Body of pancreas (tissue), 4 donors: ENCODE measurements around the gene SNRNP70. TPM values are rescaled to one million over a fixed set of nuclear protein-coding genes. Genes with fewer than 3 reads are reported as not detected.
"Not testable (repeated sequence)": the region's sequence is repeated elsewhere in the genome, so short reads cannot be mapped to it uniquely, and the experiment has no call there.

ENCODE experiments used
- ATAC-seq: fragments of 150-250 bp; one replicate; pipeline ENCODE4 v1.9.1; 2016
- DNase-seq, 4 donors: peaks; one replicate each; pipeline ENCODE4 v3.0.0-alpha.2; 2019
- H3K27ac ChIP-seq, 4 donors: fragments of 200-600 bp; sonication (generic); 1 replicate in 3 of 4; 2 replicates in 1 of 4; pipeline versions ENCODE4 v1.5.1 to v1.6.1; 2016 to 2019; ENCODE audit warnings: mild to moderate bottlenecking in 1 of 4, mixed read lengths in 1 of 4, moderate library complexity in 1 of 4
- H3K27me3 ChIP-seq, 2 donors: fragments of 200-600 bp; sonication (generic); one replicate each; pipeline ENCODE4 v1.6.0; 2016; ENCODE audit warnings: mild to moderate bottlenecking in 1 of 2
- H3K36me3 ChIP-seq, 2 donors: fragments of 200-600 bp; sonication (generic); replicated peaks in 1 of 2; 2 replicates each; pipeline ENCODE4 v1.5.1; 2016; ENCODE audit warnings: low read depth in 2 of 2; ENCODE audit not compliant: insufficient read depth in 1 of 2
- H3K4me1 ChIP-seq: fragments of 200-600 bp; sonication (generic); one replicate; pipeline ENCODE4 v1.6.0; 2016
- H3K4me3 ChIP-seq, 2 donors: fragments of 200-600 bp; sonication (generic); 1 replicate in 1 of 2; 2 replicates in 1 of 2; pipeline ENCODE4 v1.5.1; 2016 to 2019
- H3K9me3 ChIP-seq, 3 donors: fragments of 200-600 bp; sonication (generic); 1 replicate in 2 of 3; 2 replicates in 1 of 3; pipeline ENCODE4 v1.5.1; 2016
- CTCF ChIP-seq, 7 experiments: fragments of 450-650 bp in 4 of 7; fragments of 200-600 bp in 3 of 7; sonication (generic) in 3 of 7; IDR thresholded peaks; one replicate each; pipeline ENCODE4 v1.5.1; 2016 to 2019; ENCODE audit warnings: antibody characterized with exemption in 7 of 7
- POLR2A ChIP-seq, 3 donors: fragments of 450-650 bp; IDR thresholded peaks; one replicate each; pipeline ENCODE4 v1.6.1; 2016; ENCODE audit warnings: antibody characterized with exemption in 3 of 3, mild to moderate bottlenecking in 2 of 3
- WGBS, 2 donors: methylation state at CpG; one replicate each; pipeline ENCODE4 v1.1.5; 2017; 5-methylcytosine and 5-hydroxymethylcytosine counted together
- intact Hi-C: fragments of 100-400 bp; cut with DNase I; formaldehyde crosslinking; loops from one replicate; pipeline ENCODE4 v1.15.1; 2023
- total RNA-seq, 2 donors: library from RNA; depleted of rRNA; stranded (reverse); fragments of >200 nt; gene quantifications; one replicate each; pipeline ENCODE4 v1.1.0, GENCODE V29; 2016

The SNRNP70 gene
- total RNA-seq, 2 donors from 2014 or later = 199 to 588 TPM

GRCh38 chr19:49042177-49042576 is 43.1 kb upstream of the SNRNP70 start:
- ATAC-seq (no peak), DNase-seq (no peak)
- intact Hi-C loops = no loop called here
- 59 to 62% methylated on average over 11 to 17 of the region's 17 CpGs for WGBS, 2 donors
- no peaks in the 10 kb centered on the region for H3K27me3 ChIP-seq
- H3K36me3 ChIP-seq = no peaks in the 10 kb centered on the region
- no peak overlapping the region for H3K27ac ChIP-seq
- TF ChIP-seq POLR2A (IDR thresholded peaks at IDR 0.05) (no peak), CTCF (IDR thresholded peaks at IDR 0.05) (no peak)
- no peak overlapping the region for H3K4me3 ChIP-seq
- no peaks in the 10 kb centered on the region for H3K9me3 ChIP-seq
- H3K4me1 ChIP-seq = no peaks in the 10 kb centered on the region

- intact Hi-C loops, H3K4me1 ChIP-seq, H3K27ac ChIP-seq, DNase-seq, H3K27me3 ChIP-seq, H3K36me3 ChIP-seq, ATAC-seq, H3K4me3 ChIP-seq, H3K9me3 ChIP-seq: not testable (repeated sequence)
- WGBS, 2 donors = 60 to 79% methylated on average over 1 to 3 of the region's 4 CpGs
These were observed 42.6 kb upstream of the SNRNP70 start for GRCh38 chr19:49042666-49043065.

GRCh38 chr19:49043548-49043947 is 41.7 kb upstream of the SNRNP70 start, which contains the start of gene CGB5:
Gene CGB5, plus strand, starts transcription at chr19:49043848. Its CDS starts 362 bp downstream, at chr19:49044210.
- intact Hi-C loops, ATAC-seq, H3K4me1 ChIP-seq, H3K27ac ChIP-seq, H3K4me3 ChIP-seq, H3K27me3 ChIP-seq, H3K36me3 ChIP-seq, H3K9me3 ChIP-seq, DNase-seq: not testable (repeated sequence)
- WGBS, 2 donors = 67% methylated on average over 8 of the region's 15 CpGs; no CpG with 5 or more reads in 1 of the 2 donors

GRCh38 chr19:49049011-49049410 is 36.2 kb upstream of the SNRNP70 start, which contains the start of gene CGB8:
Gene CGB8, minus strand, starts transcription at chr19:49049111. Its CDS starts 372 bp downstream, at chr19:49048739.
- H3K9me3 ChIP-seq, H3K36me3 ChIP-seq, H3K4me3 ChIP-seq, H3K4me1 ChIP-seq, intact Hi-C loops, DNase-seq, ATAC-seq, H3K27ac ChIP-seq, H3K27me3 ChIP-seq: not testable (repeated sequence)
- WGBS, 2 donors = 62% methylated on average over 10 of the region's 12 CpGs; no CpG with 5 or more reads in 1 of the 2 donors

GRCh38 chr19:49049834-49050233 is 35.4 kb upstream of the SNRNP70 start:
- ATAC-seq, H3K27ac ChIP-seq, H3K27me3 ChIP-seq, intact Hi-C loops, H3K36me3 ChIP-seq, H3K4me3 ChIP-seq, H3K9me3 ChIP-seq, DNase-seq, H3K4me1 ChIP-seq: not testable (repeated sequence)
- WGBS, 2 donors = 52 to 59% methylated on average over 3 of the region's 4 CpGs

- not testable (repeated sequence) for ATAC-seq
These were observed 34.7 kb upstream of the SNRNP70 start for GRCh38 chr19:49050376-49051033.

GRCh38 chr19:49056101-49056901 is 28.9 kb upstream of the SNRNP70 start:
- H3K36me3 ChIP-seq = no peaks in the 10 kb centered on the region
- H3K4me1 ChIP-seq = peaks cover 25% of the 10 kb centered on the region
- peak in 4 of 7 experiments; percentile 23 to 45 (median 32) for TF ChIP-seq CTCF (IDR thresholded peaks at IDR 0.05)
- TF ChIP-seq POLR2A (IDR thresholded peaks at IDR 0.05) = no peak
- DNase-seq (peak; percentile 47 to 68 (median 53)), ATAC-seq (peak; percentile 70)
- H3K4me3 ChIP-seq = peak overlapping the region; percentile 31 to 40
- no peaks in the 10 kb centered on the region for H3K9me3 ChIP-seq
- WGBS, 2 donors = 0 to 1% methylated on average over 4 to 63 of the region's 63 CpGs
- intact Hi-C loops = no loop called here
- H3K27me3 ChIP-seq = peaks cover 3 to 14% of the 10 kb centered on the region in 2 donors
- H3K27ac ChIP-seq = no peak overlapping the region

More at GRCh38 chr19:49050376-49051033, 34.7 kb upstream of the SNRNP70 start:
- H3K27me3 ChIP-seq, DNase-seq, H3K4me1 ChIP-seq, H3K27ac ChIP-seq, intact Hi-C loops, H3K36me3 ChIP-seq, H3K4me3 ChIP-seq, H3K9me3 ChIP-seq: not testable (repeated sequence)
- WGBS, 2 donors = 69% methylated on average over 11 to 24 of the region's 24 CpGs

GRCh38 chr19:49056902-49057596 is 28.2 kb upstream of the SNRNP70 start:
- H3K9me3 ChIP-seq, H3K4me3 ChIP-seq, intact Hi-C loops, H3K36me3 ChIP-seq, DNase-seq, H3K27ac ChIP-seq: not testable (repeated sequence)
- Histone ChIP-seq H3K27me3 (peaks cover 3 to 14% of the 10 kb centered on the region in 2 donors), H3K4me1 (peaks cover 25% of the 10 kb centered on the region)
- 8 to 17% methylated on average over 18 to 34 of the region's 34 CpGs for WGBS, 2 donors
- ATAC-seq = peak; percentile 28
